ENCODE data around the gene BDH2.
A peak's percentile ranks its signal among the peaks of the same experiment; 100 is the strongest.

Gene BDH2

GRCh38 chr4:103085555-103086196, 14.0 kb downstream of the BDH2 start:
- DNase-seq (ENCODE audit: low spot score), result no peak

- DNase-seq (ENCODE audit: low spot score), result no peak
These were observed 20.0 kb downstream of the BDH2 start for GRCh38 chr4:103079621-103080020.

GRCh38 chr4:103076747-103077347, 22.8 kb downstream of the BDH2 start, which contains the start of gene SLC9B2:
Gene SLC9B2, minus strand, starts transcription at chr4:103076761. Its CDS starts 9,211 bp downstream, at chr4:103067550.
- DNase-seq (ENCODE audit: low spot score), result peak; percentile 58

- peak; percentile 60 for DNase-seq (ENCODE audit: low spot score)
These were observed 23.5 kb downstream of the BDH2 start for GRCh38 chr4:103075894-103076746.

DNA sequence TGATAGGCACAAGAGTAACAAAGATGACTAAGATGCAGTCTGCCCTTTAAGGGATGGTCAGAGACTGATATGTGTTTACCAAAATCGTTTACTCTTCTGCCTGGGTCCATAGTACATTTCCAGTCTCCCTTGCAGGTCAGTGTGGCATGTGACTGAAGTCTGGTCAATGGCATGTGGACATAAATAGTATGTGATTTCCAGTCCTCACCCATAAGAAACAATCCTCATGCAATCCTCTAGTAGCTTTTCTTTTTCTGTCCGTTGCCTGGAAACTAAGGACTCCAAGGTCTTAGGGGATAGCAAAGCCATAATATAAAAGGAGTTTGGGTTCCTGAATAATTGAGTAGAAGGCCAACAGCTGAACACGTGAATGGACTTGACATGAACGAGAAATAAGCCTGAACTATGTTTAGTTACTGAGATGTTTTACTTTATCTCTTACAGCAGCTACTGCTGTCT, 24.2 kb downstream of the BDH2 start:
- peak; percentile 11 for DNase-seq (ENCODE audit: low spot score)

- DNase-seq (ENCODE audit: low spot score), result no peak
These were observed 24.7 kb downstream of the BDH2 start for GRCh38 chr4:103074744-103075434.

- no peak for DNase-seq (ENCODE audit: low spot score)
These were observed 25.7 kb downstream of the BDH2 start for GRCh38 chr4:103073792-103074438.

GRCh38 chr4:103067841-103068547, 31.6 kb downstream of the BDH2 start:
- DNase-seq (ENCODE audit: low spot score), result no peak

DNA sequence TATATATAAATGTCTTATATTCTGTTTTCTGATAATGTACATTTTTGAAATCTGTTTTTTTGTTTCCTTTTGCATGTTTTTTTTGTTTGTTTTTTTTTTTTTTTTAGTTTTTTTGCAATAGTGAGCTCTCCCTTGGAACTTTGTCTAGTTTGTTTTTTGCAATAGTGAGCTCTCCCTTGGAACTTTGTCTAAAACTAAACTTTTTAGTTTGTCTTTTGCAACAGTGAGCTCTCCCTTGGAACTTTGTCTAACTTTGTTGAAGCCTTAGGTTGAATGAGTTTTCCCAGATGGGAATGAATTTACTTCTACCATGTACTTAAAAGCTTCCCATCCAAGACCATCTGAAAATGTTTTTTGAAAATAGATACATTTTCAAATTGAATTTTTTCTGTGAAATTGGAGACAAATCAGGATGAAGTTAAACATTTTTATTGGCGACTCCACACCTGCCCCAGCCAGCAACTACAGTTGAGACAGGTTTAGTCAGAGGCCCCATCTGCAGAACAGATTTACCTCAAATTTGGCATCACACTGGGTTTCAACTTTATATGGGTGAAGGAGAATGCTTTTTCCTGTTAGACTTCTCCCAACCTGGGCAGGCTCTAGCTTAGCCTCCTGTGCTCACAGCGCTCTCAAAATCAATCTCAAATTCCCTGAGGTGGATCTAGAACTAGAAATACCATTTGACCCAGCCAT, 39.0 kb downstream of the BDH2 start:
- DNase-seq (ENCODE audit: low spot score), result no peak

- no peak for DNase-seq (ENCODE audit: low spot score)
These were observed 45.6 kb downstream of the BDH2 start for GRCh38 chr4:103054030-103054429.

GRCh38 chr4:103052779-103053178, 46.9 kb downstream of the BDH2 start:
- DNase-seq (ENCODE audit: low spot score), result no peak

GRCh38 chr4:103052145-103052544, 47.5 kb downstream of the BDH2 start:
- no peak for DNase-seq (ENCODE audit: low spot score)

DNA sequence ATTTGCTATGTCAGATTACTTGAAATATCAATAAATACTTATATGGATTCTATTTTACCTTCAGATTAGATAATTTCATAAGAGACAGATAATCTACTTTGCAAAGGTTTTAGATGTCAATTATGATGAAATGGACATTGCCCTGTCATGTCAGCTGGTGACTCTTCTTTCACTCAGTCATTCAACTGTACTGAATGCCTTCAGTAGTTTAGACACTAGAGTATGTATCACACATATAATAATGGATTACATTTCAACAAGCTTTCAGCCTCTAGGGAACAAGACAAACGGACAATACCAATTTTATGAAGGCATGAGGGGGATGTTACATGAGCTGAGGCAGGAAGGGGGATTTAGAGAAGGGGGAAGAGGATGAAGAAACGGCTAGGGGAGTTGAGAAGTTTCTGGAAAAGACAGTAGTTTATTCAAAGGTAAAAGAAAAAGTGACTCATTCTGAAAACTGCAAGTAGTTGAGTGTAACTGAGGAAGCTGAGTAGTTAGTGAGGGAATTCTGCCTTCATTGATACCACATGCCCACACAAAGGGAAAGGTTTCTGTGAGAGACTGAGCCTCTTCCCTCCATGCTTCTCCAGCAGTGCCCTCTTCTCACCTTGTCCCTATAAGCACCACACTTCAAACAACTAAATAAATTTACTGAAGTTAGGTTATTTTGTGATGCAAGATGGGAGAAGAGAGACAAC, 48.7 kb downstream of the BDH2 start:
- no peak for DNase-seq (ENCODE audit: low spot score)

- DNase-seq (ENCODE audit: low spot score), result peak; percentile 11
These were observed 53.0 kb downstream of the BDH2 start for GRCh38 chr4:103046416-103047290.

DNA sequence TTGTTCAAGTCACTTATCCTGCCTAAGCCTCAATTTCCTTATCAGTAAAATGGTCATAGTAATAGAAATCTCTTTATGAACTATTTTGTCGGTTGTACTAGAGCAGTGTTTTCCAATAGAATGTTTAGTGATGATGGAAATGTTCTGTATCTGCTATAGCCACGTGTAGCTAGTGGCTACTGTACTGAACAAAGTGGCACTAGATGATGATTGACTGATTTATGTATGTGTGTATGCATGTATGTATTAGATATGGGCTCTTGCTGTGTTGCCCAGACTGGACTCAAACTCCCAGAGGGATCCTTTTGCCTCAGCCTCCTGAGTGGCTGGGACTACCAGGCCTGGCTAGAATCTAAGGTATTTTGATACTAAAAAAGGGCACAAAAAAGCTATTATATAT, 55.5 kb downstream of the BDH2 start:
- no peak for DNase-seq (ENCODE audit: low spot score)

DNA sequence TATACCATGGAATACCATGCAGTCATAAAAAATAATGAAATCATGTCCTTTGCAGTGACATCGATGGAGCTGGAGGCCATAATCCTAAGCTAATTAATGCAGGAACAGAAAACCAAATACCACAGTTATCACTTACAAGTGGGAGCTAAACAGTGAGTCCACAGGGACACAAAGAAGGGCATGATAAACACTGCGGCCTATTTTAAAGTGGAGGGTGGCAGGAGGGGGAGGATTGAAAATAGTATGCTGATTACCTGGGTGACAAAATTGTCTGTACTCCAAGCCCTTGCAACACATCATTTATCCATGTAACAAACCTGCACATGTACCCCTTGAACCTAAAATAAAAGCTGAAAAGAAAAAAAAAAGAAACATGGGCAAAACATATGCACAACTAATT, 63.5 kb downstream of the BDH2 start:
- DNase-seq (ENCODE audit: low spot score), result no peak

DNA sequence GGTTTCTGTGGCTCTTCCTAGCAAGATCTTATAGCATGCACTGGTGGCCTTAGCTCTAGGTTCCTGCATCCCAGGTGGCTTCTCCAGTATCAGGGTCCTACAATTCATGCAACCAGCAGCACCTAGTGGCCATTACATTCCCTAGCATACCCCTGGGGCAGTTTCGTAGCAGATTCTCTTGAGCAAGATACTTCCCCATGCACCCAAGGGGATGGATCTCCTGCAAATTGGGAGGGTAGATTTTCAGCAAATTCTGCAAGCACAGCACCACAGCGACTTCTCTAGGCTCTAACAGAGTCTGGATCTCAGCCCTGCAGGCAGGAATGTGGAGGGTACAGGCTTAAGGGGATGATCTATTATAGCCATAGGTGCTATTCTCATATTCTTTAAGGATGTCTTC, 67.1 kb downstream of the BDH2 start:
- DNase-seq (ENCODE audit: low spot score), result no peak

DNA sequence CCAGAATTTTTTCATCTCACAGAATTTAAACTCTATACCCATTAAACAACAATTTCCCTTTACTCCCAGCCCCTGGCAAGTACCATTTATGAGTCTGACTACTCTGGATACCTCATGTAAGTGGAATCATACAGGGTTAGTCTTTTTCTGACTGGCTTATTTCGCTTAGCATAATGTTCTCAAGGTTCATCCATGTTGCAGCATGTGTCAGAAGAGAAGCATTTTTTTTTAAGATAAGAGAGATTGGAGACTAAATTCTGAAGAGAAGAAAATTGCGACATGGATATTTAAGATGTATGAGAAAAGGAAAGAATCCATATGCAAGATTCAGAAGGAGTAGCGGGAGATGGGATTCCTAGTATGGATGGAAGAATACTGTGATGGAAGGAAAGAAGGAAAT, 68.8 kb downstream of the BDH2 start:
- no peak for DNase-seq (ENCODE audit: low spot score)

- no peak for DNase-seq (ENCODE audit: low spot score)
These were observed 70.3 kb downstream of the BDH2 start for GRCh38 chr4:103029300-103029699.
